Thoracic aorta (tissue), 2 donors: ENCODE data around the gene AP4B1. TPM values are rescaled to one million over a fixed set of nuclear protein-coding genes. Genes with fewer than 3 reads are reported as not detected.

Experiments
- ATAC-seq: fragments of 150-250 bp; one replicate; pipeline ENCODE4 v1.8.0; 2017; ENCODE audit warnings: low read depth; ENCODE audit not compliant: insufficient number of reproducible peaks, low FRiP score
- DNase-seq: peaks from one replicate; pipeline ENCODE4 v3.0.0-alpha.2; 2020; ENCODE audit warnings: low spot score
- H3K27ac ChIP-seq, 2 donors: fragments of 200-600 bp; sonication (generic); 1 replicate in 1 of 2; 2 replicates in 1 of 2; pipeline ENCODE4 v1.5.1; 2016; ENCODE audit warnings: mild to moderate bottlenecking in 2 of 2, moderate library complexity in 2 of 2
- H3K27me3 ChIP-seq: fragments of 200-600 bp; sonication (generic); replicated peaks from 2 replicates; pipeline ENCODE4 v1.6.0; 2016; ENCODE audit warnings: mild to moderate bottlenecking; ENCODE audit not compliant: insufficient read depth
- H3K36me3 ChIP-seq: fragments of 200-600 bp; sonication (generic); one replicate; pipeline ENCODE4 v1.5.1; 2016
- H3K4me1 ChIP-seq, 2 donors: fragments of 200-600 bp; sonication (generic); 1 replicate in 1 of 2; 2 replicates in 1 of 2; pipeline versions ENCODE4 v1.5.1 to v1.6.0; 2016; ENCODE audit warnings: low read depth in 2 of 2, mild to moderate bottlenecking in 1 of 2; ENCODE audit not compliant: control insufficient read depth in 1 of 2
- H3K4me3 ChIP-seq: fragments of 200-600 bp; sonication (generic); 2 replicates; pipeline ENCODE4 v1.5.1; 2016; ENCODE audit warnings: mild to moderate bottlenecking
- H3K9me3 ChIP-seq: fragments of 200-600 bp; sonication (generic); 2 replicates; pipeline ENCODE4 v1.5.1; 2016
- total RNA-seq, 2 donors: library from RNA; depleted of rRNA; stranded (reverse); fragments of >200 nt; gene quantifications; one replicate each; pipeline versions ENCODE4 v1.1.0 to v1.2.3, GENCODE V29; 2016
- TF ChIP-seq, protein P1 (sequence below): fragments of 200-600 bp; sonication (generic); IDR thresholded peaks from one replicate; pipeline ENCODE4 v1.5.1; 2019; ENCODE audit warnings: antibody characterized with exemption

Gene AP4B1
- total RNA-seq, 2 donors from 2014 or later, result 7.0 to 47.2 TPM

DNA sequence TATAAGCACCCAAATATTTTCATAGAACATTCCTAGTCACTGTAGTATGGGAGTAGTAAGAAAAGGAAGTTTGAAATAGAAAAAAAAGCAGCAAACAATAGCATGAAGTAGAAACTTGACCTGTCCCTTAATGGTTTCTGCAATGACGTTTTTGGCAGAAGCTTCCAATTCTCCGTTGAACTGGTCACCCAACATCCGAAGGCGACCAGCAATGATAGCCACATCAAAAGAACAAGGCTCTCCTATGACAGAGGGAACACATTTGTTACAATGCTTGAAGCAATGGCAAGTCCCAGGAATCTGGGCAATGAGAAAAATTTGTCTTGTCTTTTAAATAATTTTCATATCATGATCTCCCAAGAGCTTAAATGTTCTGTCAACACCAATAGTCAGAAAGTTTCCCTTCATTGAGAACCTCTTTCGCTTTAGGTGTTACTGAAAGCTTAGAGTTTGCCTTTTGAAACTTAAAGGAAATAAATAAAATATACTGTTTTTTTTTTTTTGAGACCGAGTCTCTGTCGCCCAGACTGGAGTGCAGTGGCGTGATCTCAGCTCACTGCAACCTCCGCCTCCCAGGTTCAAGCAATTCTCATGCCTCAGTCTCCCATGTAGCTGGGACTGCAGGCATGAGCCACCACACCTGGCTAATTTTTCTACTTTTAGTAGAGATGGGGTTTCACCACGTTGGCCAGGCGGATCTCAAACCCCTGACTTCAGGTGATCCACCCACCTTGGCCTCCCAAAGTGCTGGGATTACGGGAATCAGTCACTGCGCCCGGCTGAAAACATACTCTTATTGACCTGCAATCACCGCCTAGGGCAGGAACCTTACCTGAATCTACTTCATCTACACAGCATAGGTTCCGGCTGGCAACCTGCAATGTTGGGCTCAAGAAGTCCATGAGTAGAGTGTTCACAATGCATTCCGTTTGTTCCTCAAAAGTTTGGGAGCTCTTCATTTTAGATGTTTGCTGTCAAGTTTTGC, 17.9 kb downstream of the AP4B1 start:
- no peaks in the 10 kb centered on the region for H3K36me3 ChIP-seq
- no peak overlapping the region for H3K4me3 ChIP-seq
- H3K9me3 ChIP-seq, result no peaks in the 10 kb centered on the region
- no peaks in the 10 kb centered on the region for H3K4me1 ChIP-seq
- no peaks in the 10 kb centered on the region for H3K27me3 ChIP-seq
- ATAC-seq, result no peak
- no peak overlapping the region for H3K27ac ChIP-seq
- no peak for DNase-seq
- TF ChIP-seq, protein P1, sequence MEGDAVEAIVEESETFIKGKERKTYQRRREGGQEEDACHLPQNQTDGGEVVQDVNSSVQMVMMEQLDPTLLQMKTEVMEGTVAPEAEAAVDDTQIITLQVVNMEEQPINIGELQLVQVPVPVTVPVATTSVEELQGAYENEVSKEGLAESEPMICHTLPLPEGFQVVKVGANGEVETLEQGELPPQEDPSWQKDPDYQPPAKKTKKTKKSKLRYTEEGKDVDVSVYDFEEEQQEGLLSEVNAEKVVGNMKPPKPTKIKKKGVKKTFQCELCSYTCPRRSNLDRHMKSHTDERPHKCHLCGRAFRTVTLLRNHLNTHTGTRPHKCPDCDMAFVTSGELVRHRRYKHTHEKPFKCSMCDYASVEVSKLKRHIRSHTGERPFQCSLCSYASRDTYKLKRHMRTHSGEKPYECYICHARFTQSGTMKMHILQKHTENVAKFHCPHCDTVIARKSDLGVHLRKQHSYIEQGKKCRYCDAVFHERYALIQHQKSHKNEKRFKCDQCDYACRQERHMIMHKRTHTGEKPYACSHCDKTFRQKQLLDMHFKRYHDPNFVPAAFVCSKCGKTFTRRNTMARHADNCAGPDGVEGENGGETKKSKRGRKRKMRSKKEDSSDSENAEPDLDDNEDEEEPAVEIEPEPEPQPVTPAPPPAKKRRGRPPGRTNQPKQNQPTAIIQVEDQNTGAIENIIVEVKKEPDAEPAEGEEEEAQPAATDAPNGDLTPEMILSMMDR, result no peak

DNA sequence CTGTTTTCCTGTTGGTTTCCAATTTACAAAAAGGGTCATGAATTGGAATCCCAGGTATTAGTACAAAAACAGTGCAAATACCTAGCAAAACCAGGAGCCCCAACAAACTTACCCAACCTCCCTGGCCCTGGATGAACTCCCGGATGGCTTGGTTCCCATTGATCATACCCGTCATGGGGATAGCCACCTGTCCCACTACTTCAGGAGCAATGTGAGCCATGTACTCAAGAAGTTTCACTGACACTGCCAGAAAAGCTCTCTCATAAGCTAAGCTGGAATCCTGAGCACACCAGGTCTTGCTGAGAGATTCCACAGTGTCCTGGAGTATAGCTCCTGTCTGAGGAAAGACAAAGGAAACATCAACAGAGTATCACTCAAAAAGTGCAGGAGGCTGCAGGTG, 22.9 kb downstream of the AP4B1 start:
- ATAC-seq (no peak), DNase-seq (no peak)
- Histone ChIP-seq H3K4me1 (no peaks in the 10 kb centered on the region), H3K36me3 (no peaks in the 10 kb centered on the region), H3K27me3 (no peaks in the 10 kb centered on the region), H3K4me3 (no peak overlapping the region), H3K27ac (no peak overlapping the region), H3K9me3 (no peaks in the 10 kb centered on the region)
- TF ChIP-seq, protein P1, result no peak

DNA sequence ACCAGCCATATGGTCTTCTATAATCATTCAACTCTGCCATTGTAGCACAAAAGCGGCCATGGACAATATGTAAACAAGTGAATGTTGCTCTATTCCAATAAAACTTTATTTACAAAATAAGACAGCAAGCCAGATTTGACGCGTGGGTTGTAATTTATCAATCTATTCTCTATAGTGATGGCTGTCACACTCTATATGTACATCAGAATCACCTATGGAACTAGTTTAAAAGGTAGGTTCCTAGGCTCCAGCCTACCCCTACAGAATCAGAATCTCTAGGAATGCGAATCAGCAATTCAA, 24.9 kb downstream of the AP4B1 start:
- ATAC-seq (no peak), DNase-seq (no peak)
- TF ChIP-seq, protein P1, result no peak
- Histone ChIP-seq H3K36me3 (no peaks in the 10 kb centered on the region), H3K4me1 (no peaks in the 10 kb centered on the region), H3K4me3 (no peak overlapping the region), H3K27ac (no peak overlapping the region), H3K9me3 (no peaks in the 10 kb centered on the region), H3K27me3 (no peaks in the 10 kb centered on the region)

DNA sequence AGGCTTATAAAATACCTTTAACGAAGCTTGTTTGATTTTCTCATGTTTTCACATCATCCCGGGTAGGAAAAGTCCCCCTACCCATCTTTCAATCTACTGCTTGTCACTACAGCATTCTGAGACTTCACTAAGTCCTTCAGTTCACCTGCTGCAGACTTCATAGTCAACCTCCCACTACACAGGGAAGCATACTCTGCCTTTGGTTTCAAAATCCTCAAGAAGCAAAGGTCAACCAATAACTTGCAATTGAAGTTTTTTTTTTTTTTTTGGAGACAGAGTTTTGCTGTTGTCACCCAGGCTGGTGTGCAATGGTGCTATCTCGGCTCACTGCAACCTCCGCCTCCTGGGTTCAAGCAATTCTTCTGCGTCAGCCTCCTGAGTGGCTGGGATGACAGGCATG, 28.4 kb downstream of the AP4B1 start:
- Histone ChIP-seq H3K27me3 (no peaks in the 10 kb centered on the region), H3K4me3 (no peak overlapping the region), H3K36me3 (no peaks in the 10 kb centered on the region), H3K27ac (no peak overlapping the region), H3K9me3 (no peaks in the 10 kb centered on the region), H3K4me1 (peaks cover 0 to 14% of the 10 kb centered on the region in 2 donors)
- ATAC-seq, result no peak
- TF ChIP-seq, protein P1, result no peak
- DNase-seq, result no peak

DNA sequence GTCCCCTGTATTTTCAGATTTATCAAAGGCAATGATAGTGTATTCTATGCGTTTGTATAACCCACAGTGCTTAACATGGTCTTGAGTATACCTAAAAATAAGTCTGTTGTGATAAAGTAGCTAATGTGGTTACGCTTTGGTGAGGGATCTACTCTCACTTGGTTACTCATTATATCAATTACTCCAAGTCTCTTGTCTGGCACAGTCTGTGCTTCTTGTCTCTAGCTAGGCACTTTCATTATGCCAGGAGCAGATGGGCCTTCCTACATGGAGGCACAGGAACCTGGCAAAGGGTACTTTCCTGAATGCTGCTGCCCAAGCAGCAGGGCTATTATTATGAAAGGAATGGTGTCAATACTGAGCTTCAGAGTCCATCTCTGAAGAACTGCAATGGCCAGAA, 28.9 kb downstream of the AP4B1 start:
- Histone ChIP-seq H3K36me3 (no peaks in the 10 kb centered on the region), H3K4me1 (peaks cover 0 to 14% of the 10 kb centered on the region in 2 donors), H3K27ac (no peak overlapping the region), H3K9me3 (no peaks in the 10 kb centered on the region), H3K4me3 (no peak overlapping the region), H3K27me3 (no peaks in the 10 kb centered on the region)
- TF ChIP-seq, protein P1, result no peak
- DNase-seq (no peak), ATAC-seq (no peak)
